B cell (primary cell): ENCODE data around the gene POP4.

Source experiments
- CTCF ChIP-seq: fragments of 200-600 bp; IDR thresholded peaks from one replicate; pipeline ENCODE4 v1.8.0; 2022; ENCODE audit warnings: antibody characterized with exemption, mild to moderate bottlenecking
- EZH2 ChIP-seq: IDR thresholded peaks from 2 replicates; pipeline ENCODE4 v1.6.1; 2012; ENCODE audit warnings: borderline replicate concordance, low read depth, mild to moderate bottlenecking, moderate library complexity, low read length; ENCODE audit not compliant: insufficient read depth, poor library complexity, severe bottlenecking

DNA sequence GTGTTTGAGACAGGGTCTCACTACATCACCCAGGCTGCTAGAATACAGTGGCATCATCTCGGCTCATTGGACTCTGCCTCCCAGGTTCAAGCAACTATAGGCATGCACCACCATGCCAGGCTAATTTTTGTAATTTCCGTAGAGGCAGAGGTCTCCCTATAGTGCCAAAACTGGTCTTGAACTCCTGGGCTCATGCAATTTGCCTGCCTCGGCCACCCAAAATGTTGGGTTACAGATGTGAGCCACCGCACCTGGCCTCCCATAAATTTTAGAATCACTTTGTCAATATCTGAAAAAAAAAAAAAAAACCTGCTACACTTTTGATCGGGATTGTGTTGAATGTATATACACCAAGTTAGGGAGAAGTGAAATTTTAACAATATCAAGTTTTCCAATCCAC lies 47.3 kb downstream of the POP4 start:
- TF ChIP-seq CTCF (no peak), EZH2 (no peak)
